Brain microvascular endothelial cell (primary cell): ENCODE data around the gene PYGO2.

Source experiments
- DNase-seq: peaks from one replicate; pipeline ENCODE4 v3.0.0-alpha.2; 2020
- H3K27ac ChIP-seq: fragments of 250-450 bp; sonication (Bioruptor Pico); 2 replicates; pipeline ENCODE4 v1.5.1; 2020; ENCODE audit warnings: mild to moderate bottlenecking, moderate library complexity
- H3K27me3 ChIP-seq: fragments of 250-450 bp; sonication (Bioruptor Pico); replicated peaks from 2 replicates; pipeline ENCODE4 v1.5.1; 2020; ENCODE audit warnings: mild to moderate bottlenecking
- H3K36me3 ChIP-seq: fragments of 250-450 bp; sonication (Bioruptor Pico); replicated peaks from 2 replicates; pipeline ENCODE4 v1.5.1; 2020; ENCODE audit warnings: mild to moderate bottlenecking
- H3K4me3 ChIP-seq: 2 replicates; pipeline ENCODE4 v1.5.1; 2011; ENCODE audit warnings: low read depth, mild to moderate bottlenecking, control low read depth, low read length, moderate library complexity
- CTCF ChIP-seq: IDR thresholded peaks from 2 replicates; pipeline ENCODE4 v1.5.1; 2011; ENCODE audit warnings: low read depth, mild to moderate bottlenecking, moderate library complexity, low read length, control low read depth, inconsistent platforms; ENCODE audit errors: missing control alignments
- in situ Hi-C: cut with HindIII; loops from 2 replicates; pipeline ENCODE4 v1.10.0; 2017; ENCODE audit warnings: low sequenced_read_pairs, low pct_ligation_motif_present

Gene PYGO2

GRCh38 chr1:155008015-155008941 lies 46.7 kb upstream of the PYGO2 start:
- Histone ChIP-seq H3K27ac (no peak overlapping the region), H3K4me3 (no peak overlapping the region), H3K36me3 (peaks cover 3% of the 10 kb centered on the region), H3K27me3 (no peaks in the 10 kb centered on the region)
- no peak for TF ChIP-seq CTCF
- in situ Hi-C loops: no loop called here
- no peak for DNase-seq

- TF ChIP-seq CTCF: no peak
- Histone ChIP-seq H3K27me3 (no peaks in the 10 kb centered on the region), H3K4me3 (no peak overlapping the region), H3K36me3 (peaks cover 3% of the 10 kb centered on the region), H3K27ac (no peak overlapping the region)
- in situ Hi-C loops: no loop called here
- no peak for DNase-seq
Measured at GRCh38 chr1:155007251-155007828, 45.8 kb upstream of the PYGO2 start.

- peaks cover 3% of the 10 kb centered on the region for H3K36me3 ChIP-seq
- no peak for TF ChIP-seq CTCF
- no peak for DNase-seq
- no peak overlapping the region for H3K27ac ChIP-seq
- no peak overlapping the region for H3K4me3 ChIP-seq
- in situ Hi-C loops: no loop called here
- H3K27me3 ChIP-seq: no peaks in the 10 kb centered on the region
Measured at GRCh38 chr1:155006601-155007101, 45.1 kb upstream of the PYGO2 start.

- in situ Hi-C loops: no loop called here
- no peaks in the 10 kb centered on the region for H3K27me3 ChIP-seq
- no peak for TF ChIP-seq CTCF
- DNase-seq: no peak
- no peak overlapping the region for H3K27ac ChIP-seq
- no peak overlapping the region for H3K4me3 ChIP-seq
- H3K36me3 ChIP-seq: peaks cover 3% of the 10 kb centered on the region
Measured at GRCh38 chr1:155005076-155006011, 43.8 kb upstream of the PYGO2 start.

- TF ChIP-seq CTCF: no peak
- Histone ChIP-seq H3K27me3 (no peaks in the 10 kb centered on the region), H3K4me3 (peak overlapping the region; percentile 87), H3K36me3 (peaks cover 3% of the 10 kb centered on the region), H3K27ac (peak overlapping the region; percentile 19)
- in situ Hi-C loops: no loop called here
- no peak for DNase-seq
Measured at GRCh38 chr1:155004352-155005075, 42.9 kb upstream of the PYGO2 start.
